Activated CD8-positive, alpha-beta T cell treated with anti-CD3 and anti-CD28 coated beads for 36 hours (primary cell): ENCODE data around the gene CHAC1. TPM values are rescaled to one million over a fixed set of nuclear protein-coding genes. Genes with fewer than 3 reads are reported as not detected.

Source experiments
- ATAC-seq: fragments of 200-7000 bp; cut with Tn5 transposase; one replicate; pipeline ENCODE4 v1.10.0; 2021; ENCODE audit warnings: mild to moderate bottlenecking, moderate library complexity
- CTCF ChIA-PET: fragments of 350-600 bp; sonication (Branson Sonifier 250); formaldehyde crosslinking; loops from one replicate; lab custom pipeline; 2021; ENCODE audit warnings: antibody characterized with exemption; lab: Charles Lee
- POLR2A ChIA-PET: fragments of 350-600 bp; sonication (Branson Sonifier 250); formaldehyde crosslinking; loops from one replicate; lab custom pipeline; 2021; ENCODE audit warnings: antibody characterized with exemption; lab: Charles Lee
- DNase-seq: peaks from one replicate; pipeline ENCODE4 v3.0.0-alpha.2; 2020
- H3K27ac Mint-ChIP-seq: one replicate; pipeline ENCODE4 v1.8.0; 2021; ENCODE audit warnings: mild to moderate bottlenecking, mixed read lengths
- H3K27me3 Mint-ChIP-seq: one replicate; pipeline ENCODE4 v1.8.0; 2021; ENCODE audit warnings: mixed read lengths
- H3K36me3 Mint-ChIP-seq: one replicate; pipeline ENCODE4 v1.8.0; 2021; ENCODE audit warnings: low read depth, mixed read lengths
- H3K4me1 Mint-ChIP-seq: one replicate; pipeline ENCODE4 v1.8.0; 2021; ENCODE audit warnings: low read depth, mixed read lengths
- H3K4me3 Mint-ChIP-seq: one replicate; pipeline ENCODE4 v1.8.0; 2021; ENCODE audit warnings: mild to moderate bottlenecking, moderate library complexity, mixed read lengths
- H3K9me3 Mint-ChIP-seq: one replicate; pipeline ENCODE4 v1.8.0; 2021; ENCODE audit warnings: mixed read lengths
- CTCF ChIP-seq: fragments of 200-600 bp; IDR thresholded peaks from one replicate; pipeline ENCODE4 v1.8.0; 2022; ENCODE audit warnings: antibody characterized with exemption, mild to moderate bottlenecking
- intact Hi-C: fragments of 100-400 bp; cut with micrococcal nuclease; formaldehyde crosslinking; loops from one replicate; pipeline ENCODE4 v1.10.0; 2022
- total RNA-seq, 2 experiments: library from RNA; stranded (reverse); gene quantifications; one replicate each; pipeline ENCODE4 v1.2.3, GENCODE V29; 2021

The CHAC1 gene
- total RNA-seq, 2 experiments from 2014 or later: 21.9 to 22.6 TPM

GRCh38 chr15:40911693-40912092 lies 41.6 kb upstream of the CHAC1 start:
- no peak for ATAC-seq
- CTCF ChIA-PET: interaction anchor here (0.9 to 2.0 kb wide), 7 partner anchors 9 to 110 kb away, joined by 3 to 8 read pairs (median 4); partner anchors contain the start of genes CHAC1 and DLL4
- no peak for TF ChIP-seq CTCF
- no peaks in the 10 kb centered on the region for H3K36me3 Mint-ChIP-seq
- H3K4me1 Mint-ChIP-seq: peaks cover 9% of the 10 kb centered on the region
- H3K9me3 Mint-ChIP-seq: no peaks in the 10 kb centered on the region
- no peak for DNase-seq
- no peaks in the 10 kb centered on the region for H3K27me3 Mint-ChIP-seq
- H3K4me3 Mint-ChIP-seq: no peak overlapping the region
- POLR2A ChIA-PET: no interaction called here
- intact Hi-C loops: no loop called here
- H3K27ac Mint-ChIP-seq: no peak overlapping the region

GRCh38 chr15:40912478-40912877 lies 40.8 kb upstream of the CHAC1 start:
- TF ChIP-seq CTCF: no peak
- ATAC-seq (no peak), DNase-seq (no peak)
- Mint-ChIP-seq H3K27me3 (no peaks in the 10 kb centered on the region), H3K4me1 (peaks cover 5% of the 10 kb centered on the region), H3K9me3 (no peaks in the 10 kb centered on the region), H3K27ac (no peak overlapping the region), H3K36me3 (no peaks in the 10 kb centered on the region), H3K4me3 (no peak overlapping the region)
- intact Hi-C loops: no loop called here
- ChIA-PET POLR2A (interaction anchor here (1.5 kb wide), 1 partner anchor 9 kb away, joined by 3 read pairs; no protein-coding TSS in a partner anchor), CTCF (interaction anchor here (0.9 to 2.0 kb wide), 7 partner anchors 9 to 40 kb away, joined by 3 to 8 read pairs (median 4); partner anchors contain the start of genes CHAC1 and DLL4)

- no peak for ATAC-seq
- intact Hi-C loops: no loop called here
- Mint-ChIP-seq H3K4me1 (no peaks in the 10 kb centered on the region), H3K9me3 (no peaks in the 10 kb centered on the region), H3K36me3 (no peaks in the 10 kb centered on the region), H3K27me3 (no peaks in the 10 kb centered on the region), H3K4me3 (no peak overlapping the region), H3K27ac (no peak overlapping the region)
- ChIA-PET CTCF (interaction anchor here (1.3 to 1.5 kb wide), 3 partner anchors 15 to 17 kb away, joined by 3 to 6 read pairs (median 4); partner anchors contain the start of gene DLL4), POLR2A (no interaction called here)
- no peak for DNase-seq
- TF ChIP-seq CTCF: no peak
These were observed 39.3 kb upstream of the CHAC1 start for GRCh38 chr15:40914013-40914412.

GRCh38 chr15:40914486-40914885 lies 38.8 kb upstream of the CHAC1 start:
- H3K27ac Mint-ChIP-seq: no peak overlapping the region
- ATAC-seq (no peak), DNase-seq (no peak)
- CTCF ChIA-PET: interaction anchor here (0.9 to 3.2 kb wide), 7 partner anchors 8 to 55 kb away, joined by 3 to 19 read pairs (median 6); partner anchors contain the start of genes DLL4 and VPS18
- H3K4me3 Mint-ChIP-seq: no peak overlapping the region
- no peaks in the 10 kb centered on the region for H3K36me3 Mint-ChIP-seq
- TF ChIP-seq CTCF: no peak
- H3K4me1 Mint-ChIP-seq: no peaks in the 10 kb centered on the region
- no peaks in the 10 kb centered on the region for H3K9me3 Mint-ChIP-seq
- intact Hi-C loops: no loop called here
- POLR2A ChIA-PET: interaction anchor here (1.0 kb wide), 1 partner anchor 13 kb away, joined by 5 read pairs; no protein-coding TSS in a partner anchor
- no peaks in the 10 kb centered on the region for H3K27me3 Mint-ChIP-seq

- Mint-ChIP-seq H3K9me3 (no peaks in the 10 kb centered on the region), H3K4me3 (no peak overlapping the region), H3K27me3 (no peaks in the 10 kb centered on the region), H3K27ac (no peak overlapping the region), H3K36me3 (no peaks in the 10 kb centered on the region), H3K4me1 (no peaks in the 10 kb centered on the region)
- POLR2A ChIA-PET: interaction anchor here (0.8 to 1.6 kb wide), 4 partner anchors 13 to 42 kb away, joined by 3 to 5 read pairs (median 3); no protein-coding TSS in a partner anchor
- intact Hi-C loops: no loop called here
- no peak for TF ChIP-seq CTCF
- DNase-seq: no peak
- CTCF ChIA-PET: interaction anchor here (0.8 to 3.2 kb wide), 8 partner anchors 9 to 107 kb away, joined by 3 to 19 read pairs (median 5); partner anchors contain the start of genes DLL4 and VPS18
- no peak for ATAC-seq
These were observed 38.1 kb upstream of the CHAC1 start for GRCh38 chr15:40915116-40915661.
